Activated CD4-positive, alpha-beta memory T cell treated with anti-CD3 and anti-CD28 coated beads, Interleukin-2, amount 10 ng/mL, durations not matched to agents 7 days and 5 days (primary cell): ENCODE data around the gene HOMER2. TPM values are rescaled to one million over a fixed set of nuclear protein-coding genes. Genes with fewer than 3 reads are reported as not detected.
"Not testable (repeated sequence)": the region's sequence is repeated elsewhere in the genome, so short reads cannot be mapped to it uniquely, and the experiment has no call there.

ENCODE experiments used
- CTCF ChIA-PET: fragments of 350-600 bp; sonication (Branson Sonifier 250); formaldehyde crosslinking; loops from one replicate; lab custom pipeline; 2021; ENCODE audit warnings: antibody characterized with exemption, inconsistent platforms; lab: Charles Lee
- POLR2A ChIA-PET: fragments of 350-600 bp; sonication (Branson Sonifier 250); formaldehyde crosslinking; loops from one replicate; lab custom pipeline; 2021; ENCODE audit warnings: antibody characterized with exemption; lab: Charles Lee
- DNase-seq: peaks from one replicate; pipeline ENCODE4 v3.0.0-alpha.2; 2020
- H3K27ac Mint-ChIP-seq: one replicate; pipeline ENCODE4 v1.8.0; 2021; ENCODE audit warnings: mild to moderate bottlenecking, mixed read lengths
- H3K27me3 Mint-ChIP-seq: one replicate; pipeline ENCODE4 v1.8.0; 2021; ENCODE audit warnings: mixed read lengths
- H3K36me3 Mint-ChIP-seq: one replicate; pipeline ENCODE4 v1.8.0; 2021; ENCODE audit warnings: low read depth, mixed read lengths
- H3K4me1 Mint-ChIP-seq: one replicate; pipeline ENCODE4 v1.8.0; 2021; ENCODE audit warnings: mixed read lengths
- H3K4me3 Mint-ChIP-seq: one replicate; pipeline ENCODE4 v1.8.0; 2021; ENCODE audit warnings: mild to moderate bottlenecking, mixed read lengths
- H3K9me3 Mint-ChIP-seq: one replicate; pipeline ENCODE4 v1.8.0; 2021; ENCODE audit warnings: mixed read lengths
- total RNA-seq, 2 experiments: library from RNA; stranded (reverse); gene quantifications; one replicate each; pipeline ENCODE4 v1.2.3, GENCODE V29; 2021

HOMER2 gene
- total RNA-seq, 2 experiments from 2014 or later = 20.0 to 26.0 TPM

- H3K9me3 Mint-ChIP-seq = no peaks in the 10 kb centered on the region
- ChIA-PET CTCF (interaction anchor here (2.3 kb wide), 1 partner anchor 10 kb away, joined by 4 read pairs; no protein-coding TSS in a partner anchor), POLR2A (no interaction called here)
- H3K27me3 Mint-ChIP-seq = no peaks in the 10 kb centered on the region
- no peak overlapping the region for H3K27ac Mint-ChIP-seq
- DNase-seq = no peak
- H3K4me1 Mint-ChIP-seq = peaks cover under 1% of the 10 kb centered on the region
- H3K4me3 Mint-ChIP-seq = no peak overlapping the region
- H3K36me3 Mint-ChIP-seq = peaks cover 67% of the 10 kb centered on the region
Observed at GRCh38 chr15:82823049-82823448, 129.5 kb downstream of the HOMER2 start.

GRCh38 chr15:82821851-82822250, 130.7 kb downstream of the HOMER2 start:
- H3K4me1 Mint-ChIP-seq, H3K9me3 Mint-ChIP-seq, H3K27ac Mint-ChIP-seq, H3K27me3 Mint-ChIP-seq, DNase-seq, CTCF ChIA-PET, H3K4me3 Mint-ChIP-seq, POLR2A ChIA-PET: not testable (repeated sequence)
- peaks cover 61% of the 10 kb centered on the region for H3K36me3 Mint-ChIP-seq

- DNase-seq, POLR2A ChIA-PET, CTCF ChIA-PET, H3K27me3 Mint-ChIP-seq, H3K4me1 Mint-ChIP-seq, H3K27ac Mint-ChIP-seq, H3K9me3 Mint-ChIP-seq, H3K4me3 Mint-ChIP-seq: not testable (repeated sequence)
- peaks cover 61% of the 10 kb centered on the region for H3K36me3 Mint-ChIP-seq
Observed at GRCh38 chr15:82821396-82821795, 131.1 kb downstream of the HOMER2 start.

GRCh38 chr15:82820128-82820527, 132.4 kb downstream of the HOMER2 start:
- no peak overlapping the region for H3K27ac Mint-ChIP-seq

GRCh38 chr15:82812994-82813393, 139.5 kb downstream of the HOMER2 start:
- Mint-ChIP-seq H3K27ac (no peak overlapping the region), H3K36me3 (peaks cover 49% of the 10 kb centered on the region)
- POLR2A ChIA-PET = interaction anchor here (3.9 kb wide), 1 partner anchor 273 kb away, joined by 32 read pairs; the partner anchor contains the start of gene RPS17

More at GRCh38 chr15:82820128-82820527, 132.4 kb downstream of the HOMER2 start:
- Mint-ChIP-seq H3K36me3 (peaks cover 62% of the 10 kb centered on the region), H3K4me3 (no peak overlapping the region), H3K9me3 (no peaks in the 10 kb centered on the region), H3K27me3 (no peaks in the 10 kb centered on the region), H3K4me1 (no peaks in the 10 kb centered on the region)
- ChIA-PET POLR2A (no interaction called here), CTCF (no interaction called here)
- no peak for DNase-seq

GRCh38 chr15:82810890-82811426, 141.6 kb downstream of the HOMER2 start:
- DNase-seq = peak; percentile 52
- Mint-ChIP-seq H3K36me3 (peaks cover 36% of the 10 kb centered on the region), H3K4me3 (peak overlapping the region; percentile 85), H3K4me1 (peaks cover 31% of the 10 kb centered on the region), H3K9me3 (no peaks in the 10 kb centered on the region), H3K27me3 (peaks cover 8% of the 10 kb centered on the region), H3K27ac (peak overlapping the region; percentile 86)
- ChIA-PET POLR2A (interaction anchor here (0.7 to 4.8 kb wide), 18 partner anchors 9 to 524 kb away, joined by 3 to 49 read pairs (median 4); partner anchors contain the start of genes BTBD1, C15orf40, RAMAC and RPS17), CTCF (interaction anchor here (0.9 to 2.9 kb wide), 6 partner anchors 21 to 200 kb away, joined by 3 to 17 read pairs (median 8); partner anchors contain the start of genes AP3B2, C15orf40 and RAMAC)

More at GRCh38 chr15:82812994-82813393, 139.5 kb downstream of the HOMER2 start:
- peaks cover 31% of the 10 kb centered on the region for H3K4me1 Mint-ChIP-seq
- CTCF ChIA-PET = interaction anchor here (0.6 to 1.2 kb wide), 2 partner anchors 12 to 20 kb away, joined by 4 to 6 read pairs; no protein-coding TSS in a partner anchor
- H3K9me3 Mint-ChIP-seq = no peaks in the 10 kb centered on the region
- no peaks in the 10 kb centered on the region for H3K27me3 Mint-ChIP-seq
- DNase-seq = no peak
- H3K4me3 Mint-ChIP-seq = no peak overlapping the region

GRCh38 chr15:82810061-82810889, 142.2 kb downstream of the HOMER2 start:
- H3K27me3 Mint-ChIP-seq = peaks cover 11% of the 10 kb centered on the region
- peaks cover 30% of the 10 kb centered on the region for H3K36me3 Mint-ChIP-seq
- H3K4me3 Mint-ChIP-seq = peak overlapping the region; percentile 85
- ChIA-PET CTCF (interaction anchor here (0.9 to 2.9 kb wide), 5 partner anchors 22 to 190 kb away, joined by 3 to 17 read pairs (median 10); partner anchors contain the start of genes AP3B2 and RAMAC), POLR2A (interaction anchor here (0.8 to 4.8 kb wide), 19 partner anchors 8 to 355 kb away, joined by 3 to 49 read pairs (median 4); partner anchors contain the start of genes BTBD1, C15orf40, RAMAC and RPS17)
- no peaks in the 10 kb centered on the region for H3K9me3 Mint-ChIP-seq
- peak; percentile 52 for DNase-seq
- peaks cover 31% of the 10 kb centered on the region for H3K4me1 Mint-ChIP-seq
- peak overlapping the region; percentile 86 for H3K27ac Mint-ChIP-seq

GRCh38 chr15:82809308-82810060, 143.0 kb downstream of the HOMER2 start, which contains the start of gene WHAMM:
Gene WHAMM, plus strand, starts transcription at chr15:82809628. Its CDS starts 99 bp downstream, at chr15:82809727.
- H3K4me1 Mint-ChIP-seq = peaks cover 31% of the 10 kb centered on the region
- peak; percentile 96 for DNase-seq
- H3K36me3 Mint-ChIP-seq = peaks cover 27% of the 10 kb centered on the region
- H3K27me3 Mint-ChIP-seq = peaks cover 15% of the 10 kb centered on the region
- H3K4me3 Mint-ChIP-seq = peak within 1 kb of the TSS; percentile 85
- ChIA-PET POLR2A (interaction anchor here (0.7 to 4.8 kb wide), 15 partner anchors 8 to 299 kb away, joined by 3 to 49 read pairs (median 4); partner anchors contain the start of genes BTBD1, C15orf40, RAMAC and RPS17), CTCF (interaction anchor here (1.0 to 2.9 kb wide), 5 partner anchors 13 to 202 kb away, joined by 3 to 17 read pairs (median 10); no protein-coding TSS in a partner anchor)
- no peaks in the 10 kb centered on the region for H3K9me3 Mint-ChIP-seq
- peak within 1 kb of the TSS; percentile 86 for H3K27ac Mint-ChIP-seq

GRCh38 chr15:82808634-82809041, 143.9 kb downstream of the HOMER2 start:
- Mint-ChIP-seq H3K36me3 (peaks cover 19% of the 10 kb centered on the region), H3K4me3 (no peak overlapping the region), H3K4me1 (peaks cover 28% of the 10 kb centered on the region), H3K9me3 (no peaks in the 10 kb centered on the region), H3K27me3 (peaks cover 20% of the 10 kb centered on the region), H3K27ac (no peak overlapping the region)
- CTCF ChIA-PET = interaction anchor here (1.0 kb wide), 2 partner anchors 12 to 203 kb away, joined by 3 to 5 read pairs; no protein-coding TSS in a partner anchor
- POLR2A ChIA-PET = interaction anchor here (0.7 to 4.8 kb wide), 6 partner anchors 9 to 203 kb away, joined by 3 to 49 read pairs (median 11); partner anchors contain the start of gene C15orf40
- DNase-seq = no peak

GRCh38 chr15:82807920-82808633, 144.4 kb downstream of the HOMER2 start:
- ChIA-PET CTCF (interaction anchor here (1.0 kb wide), 2 partner anchors 12 to 204 kb away, joined by 3 to 5 read pairs; no protein-coding TSS in a partner anchor), POLR2A (interaction anchor here (1.1 to 4.8 kb wide), 5 partner anchors 10 to 204 kb away, joined by 3 to 49 read pairs (median 19); partner anchors contain the start of gene C15orf40)
- H3K4me1 Mint-ChIP-seq = peaks cover 28% of the 10 kb centered on the region
- no peak overlapping the region for H3K4me3 Mint-ChIP-seq
- peaks cover 16% of the 10 kb centered on the region for H3K36me3 Mint-ChIP-seq
- peaks cover 26% of the 10 kb centered on the region for H3K27me3 Mint-ChIP-seq
- H3K27ac Mint-ChIP-seq = no peak overlapping the region
- no peaks in the 10 kb centered on the region for H3K9me3 Mint-ChIP-seq
- no peak for DNase-seq

- no peak within 1 kb of the TSS for H3K27ac Mint-ChIP-seq
- no peaks in the 10 kb centered on the region for H3K9me3 Mint-ChIP-seq
- POLR2A ChIA-PET = no interaction called here
- CTCF ChIA-PET = no interaction called here
- H3K4me3 Mint-ChIP-seq = no peak within 1 kb of the TSS
- peaks cover 5% of the 10 kb centered on the region for H3K36me3 Mint-ChIP-seq
- peaks cover 11% of the 10 kb centered on the region for H3K4me1 Mint-ChIP-seq
- no peak for DNase-seq
- peaks cover 35% of the 10 kb centered on the region for H3K27me3 Mint-ChIP-seq
Observed at GRCh38 chr15:82805994-82806406, 146.5 kb downstream of the HOMER2 start, which contains the start of gene FSD2. Gene FSD2, minus strand, starts transcription at chr15:82806069. Its CDS starts 18,679 bp downstream, at chr15:82787390.
